AG10803 (cell line): ENCODE measurements around the gene POU2F3.

Experiments used
- DNase-seq: peaks from one replicate; pipeline ENCODE4 v3.0.0; 2010; ENCODE audit warnings: low read depth
- H3K4me3 ChIP-seq: 2 replicates; pipeline ENCODE4 v1.5.1; 2011; ENCODE audit warnings: mild to moderate bottlenecking, low read length, control low read depth
- CTCF ChIP-seq: conservative IDR thresholded peaks from 2 replicates; pipeline ENCODE4 v1.5.1; 2011; ENCODE audit warnings: mild to moderate bottlenecking, low read length, control low read depth, inconsistent platforms

Gene POU2F3

DNA sequence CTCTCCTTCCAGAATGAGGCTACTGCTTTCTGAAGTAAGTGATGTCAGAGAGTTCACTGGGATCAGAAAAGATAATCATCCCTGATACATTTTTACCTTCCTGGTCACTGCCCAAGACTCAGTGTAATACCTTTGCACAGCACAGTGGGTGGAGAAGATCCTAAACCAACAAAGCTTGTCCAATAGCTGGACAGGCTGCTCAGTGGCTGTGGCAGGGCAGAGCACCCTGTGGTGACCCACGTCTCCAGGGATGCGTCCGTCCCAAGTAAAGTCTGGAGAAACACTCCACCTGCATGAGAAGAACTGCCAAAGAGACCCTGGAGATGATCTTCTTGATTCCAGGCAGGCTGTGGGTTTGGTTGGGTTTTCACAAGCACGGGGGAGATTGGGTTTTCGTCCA lies 54.2 kb downstream of the POU2F3 start:
- no peak for TF ChIP-seq CTCF
- H3K4me3 ChIP-seq = no peak overlapping the region
- DNase-seq = no peak

- no peak for DNase-seq
- H3K4me3 ChIP-seq = no peak overlapping the region
- no peak for TF ChIP-seq CTCF
Measured at GRCh38 chr11:120295099-120295498, 55.2 kb downstream of the POU2F3 start.

DNA sequence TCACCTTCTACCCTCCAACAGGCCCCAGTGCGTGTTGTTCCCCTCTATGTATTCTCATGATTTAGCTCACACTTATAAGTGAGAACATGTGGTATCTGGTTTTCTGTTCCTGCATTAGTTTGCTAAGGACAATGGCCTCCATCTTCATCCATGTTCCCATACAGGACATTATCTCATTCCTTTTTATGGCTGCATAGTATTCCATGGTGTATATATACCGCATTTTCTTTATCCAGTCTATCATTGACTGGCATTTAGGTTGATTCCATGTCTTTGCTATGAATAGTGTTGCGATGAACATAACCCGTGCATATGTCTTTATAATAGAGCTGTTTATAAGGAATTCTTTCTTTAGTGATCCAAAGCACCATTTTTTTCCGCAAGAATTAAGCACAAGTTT lies 56.6 kb downstream of the POU2F3 start:
- TF ChIP-seq CTCF = no peak
- H3K4me3 ChIP-seq = no peak overlapping the region
- DNase-seq = no peak

GRCh38 chr11:120298461-120298860 lies 58.5 kb downstream of the POU2F3 start:
- H3K4me3 ChIP-seq = no peak overlapping the region
- DNase-seq = no peak
- no peak for TF ChIP-seq CTCF

DNA sequence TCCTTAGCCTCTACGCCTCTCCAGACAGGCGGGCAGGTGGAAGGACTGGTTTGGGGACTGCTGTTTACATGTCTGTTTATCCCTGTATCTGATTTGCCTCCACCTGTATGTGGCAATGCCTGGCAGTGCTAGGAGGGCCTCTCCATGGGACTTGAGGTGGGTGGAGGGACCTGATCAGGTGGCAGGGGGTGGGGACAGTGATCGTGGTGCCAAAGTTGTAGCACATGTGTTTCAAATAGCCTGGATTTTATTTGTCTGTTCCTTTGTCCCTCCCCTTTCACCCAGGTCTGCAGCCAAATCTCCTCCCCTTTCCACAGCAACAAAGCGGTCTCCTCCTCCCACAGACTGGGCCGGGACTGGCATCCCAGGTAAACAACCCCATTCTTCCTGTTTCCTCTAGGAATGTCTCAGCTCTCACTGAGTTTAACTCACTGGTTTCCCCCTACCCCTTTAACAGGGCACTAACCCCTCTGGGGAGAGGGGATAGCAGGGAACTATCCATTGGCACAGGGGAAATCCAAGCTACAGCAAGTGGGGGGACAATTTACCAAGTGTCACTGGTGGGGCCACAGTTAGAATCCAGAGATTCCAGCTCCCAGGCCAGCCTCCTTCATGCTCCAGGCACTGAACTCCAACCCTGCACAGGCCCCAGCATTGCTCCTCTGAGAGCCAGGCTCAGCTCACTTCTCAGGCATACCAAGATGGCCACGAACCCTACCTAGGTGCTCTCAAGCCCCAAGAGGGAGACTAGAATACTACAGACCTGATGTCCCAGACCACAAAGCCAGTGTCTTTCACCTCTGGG lies 62.3 kb downstream of the POU2F3 start:
- no peak for DNase-seq
- TF ChIP-seq CTCF = no peak
- no peak overlapping the region for H3K4me3 ChIP-seq

DNA sequence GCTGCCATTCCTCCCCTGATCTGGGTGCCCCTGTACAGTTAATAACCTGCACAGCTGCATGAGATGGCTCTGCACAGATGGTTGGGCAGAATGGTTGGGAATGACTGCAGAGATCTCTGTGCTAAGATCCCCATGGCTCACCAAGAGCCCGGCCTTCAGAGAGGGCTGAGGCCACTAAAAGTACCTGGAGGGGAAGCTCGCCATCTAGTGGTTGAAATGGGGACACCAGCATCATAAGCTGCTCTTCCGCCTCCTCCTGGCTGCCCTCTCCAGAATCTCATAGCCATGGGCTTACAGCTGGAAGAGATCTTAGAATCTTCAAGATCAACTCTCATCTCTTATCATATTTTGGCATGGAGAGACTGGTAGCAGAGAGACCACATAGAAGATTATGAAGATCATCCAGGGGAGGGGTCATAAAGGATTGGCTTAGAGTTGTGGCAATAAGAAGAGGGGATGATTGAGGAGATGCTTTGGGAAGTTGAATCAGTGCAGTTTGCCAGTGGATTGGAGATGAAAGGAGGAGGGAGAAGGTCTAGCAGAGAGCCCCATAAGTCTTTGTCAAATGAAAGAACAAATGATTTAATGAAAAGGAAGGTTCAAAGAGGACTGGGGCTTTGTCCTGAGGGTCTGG lies 63.2 kb downstream of the POU2F3 start:
- H3K4me3 ChIP-seq = no peak overlapping the region
- peak; percentile 99 for TF ChIP-seq CTCF
- peak; percentile 76 for DNase-seq

- DNase-seq = no peak
Measured at GRCh38 chr11:120304526-120304925, 64.6 kb downstream of the POU2F3 start.

More at GRCh38 chr11:120304526-120304925, 64.6 kb downstream of the POU2F3 start:
- H3K4me3 ChIP-seq = no peak overlapping the region
- no peak for TF ChIP-seq CTCF
